HL-60/S4 treated with retinoic acid at 250 ng/mL for 4 days and 3 days (cell line): ENCODE measurements around the gene TTLL1.

ENCODE experiments used
- in situ Hi-C: fragments of 300-500 bp; cut with MboI; formaldehyde crosslinking; loops from 2 replicates; pipeline ENCODE4 v1.7.0; 2022; ENCODE audit warnings: low sequenced_read_pairs

Gene TTLL1

DNA sequence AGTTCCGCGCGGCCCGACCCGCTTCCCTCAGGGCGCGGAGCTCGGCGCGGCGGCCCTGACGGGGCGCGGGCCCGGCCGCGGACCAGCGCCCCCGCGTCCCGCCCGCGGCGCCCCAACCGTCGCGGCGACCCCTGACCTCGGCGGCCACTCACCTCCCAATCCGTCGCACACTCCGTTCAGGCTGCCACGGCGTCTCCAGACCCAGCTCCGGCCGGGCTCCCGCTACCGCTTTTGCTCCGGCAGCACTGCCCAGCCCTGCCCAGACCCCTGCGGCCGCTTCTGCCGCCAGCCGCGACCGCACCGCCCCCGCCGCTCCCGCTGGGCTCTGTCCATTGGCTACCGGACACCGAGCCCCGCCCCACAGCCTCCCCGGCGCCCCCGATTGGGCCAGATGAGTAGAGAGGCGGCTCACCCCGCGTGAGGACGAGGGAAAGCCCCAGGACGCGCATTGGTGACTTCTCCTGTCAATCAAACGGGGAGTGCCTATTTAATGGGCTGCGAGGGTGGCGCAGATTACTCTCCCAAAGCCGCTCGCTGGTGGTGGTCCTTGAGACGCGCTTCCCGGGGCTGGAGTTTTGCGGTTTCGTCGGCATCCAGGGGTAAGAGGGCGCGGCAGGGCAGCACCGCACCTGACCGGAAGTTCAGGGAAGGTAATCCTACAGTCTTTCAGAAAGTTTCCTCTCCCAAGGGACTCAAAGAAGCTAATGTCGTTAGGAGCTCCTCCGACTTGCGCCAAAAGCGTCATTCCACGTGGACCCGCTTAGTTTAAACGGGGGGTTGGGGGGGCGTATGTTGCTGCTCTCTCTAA is 74.1 kb downstream of the TTLL1 start, which contains the start of gene PACSIN2:
PACSIN2 (minus strand) TSS at position 281 of the 808 bp plus-strand sequence. CDS start 103,069 bp downstream, outside the sequence.
- in situ Hi-C loops: no loop called here

- in situ Hi-C loops: no loop called here
Observed at GRCh38 chr22:43014316-43014868, 74.8 kb downstream of the TTLL1 start.

- in situ Hi-C loops: no loop called here
Observed at GRCh38 chr22:43013355-43014315, 75.6 kb downstream of the TTLL1 start.

DNA sequence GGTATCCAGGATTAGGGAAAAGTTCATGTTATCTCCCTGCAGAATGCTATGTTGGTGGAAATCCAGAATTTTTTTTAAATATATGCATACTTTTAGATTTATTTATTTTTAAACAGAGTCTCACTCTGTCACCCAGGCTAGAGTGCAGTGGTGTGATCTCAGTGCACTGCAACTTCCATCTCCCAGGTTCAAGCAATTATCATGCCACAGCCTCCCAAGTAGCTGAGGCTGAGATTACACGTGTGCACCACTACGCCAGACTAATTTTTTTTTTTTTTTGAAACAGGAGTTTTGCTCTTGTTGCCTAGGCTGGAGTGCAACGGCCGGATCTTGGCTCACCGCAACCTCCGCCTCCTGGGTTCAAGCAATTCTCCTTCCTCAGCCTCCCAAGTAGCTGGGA is 76.8 kb downstream of the TTLL1 start:
- in situ Hi-C loops: no loop called here

DNA sequence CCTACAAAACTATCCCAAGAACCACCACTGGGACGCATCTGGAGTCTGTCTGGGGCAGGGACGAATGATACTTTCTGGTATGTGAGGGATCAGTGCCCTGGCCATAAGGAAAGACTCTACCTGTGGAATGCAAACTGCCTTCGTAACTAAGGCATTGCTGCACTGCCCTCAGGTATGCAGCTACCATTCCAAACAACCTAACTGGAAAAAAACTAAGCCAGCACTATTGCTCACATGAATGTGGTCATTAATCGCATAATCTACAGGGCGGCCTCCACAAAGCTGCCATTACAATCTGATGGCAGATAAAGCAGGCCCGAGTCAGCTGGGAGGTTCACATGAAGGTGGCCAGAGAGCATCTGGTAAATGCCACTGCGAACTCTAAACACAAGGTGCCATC is 78.1 kb downstream of the TTLL1 start:
- in situ Hi-C loops: no loop called here

DNA sequence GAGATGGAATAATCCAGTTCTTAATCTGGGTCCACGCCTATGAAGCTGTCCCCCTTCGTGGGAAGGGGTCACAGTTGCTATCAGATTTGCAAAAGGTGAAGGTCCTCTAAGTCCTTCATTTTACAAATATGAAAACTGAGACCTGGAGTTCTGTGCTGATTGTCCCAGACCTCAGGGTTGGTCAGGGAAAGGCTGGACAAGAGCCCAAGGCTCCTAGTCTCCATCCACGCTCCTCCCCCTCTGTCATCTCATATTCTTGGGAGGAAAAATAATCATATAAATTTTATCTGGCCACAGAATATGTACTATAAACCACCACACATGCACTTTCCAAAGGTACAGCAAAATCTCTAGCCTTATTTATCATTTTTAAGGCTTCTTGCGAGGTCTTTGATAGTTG is 79.7 kb downstream of the TTLL1 start:
- in situ Hi-C loops: no loop called here

GRCh38 chr22:43008921-43009320 is 80.3 kb downstream of the TTLL1 start:
- in situ Hi-C loops: no loop called here

- in situ Hi-C loops: no loop called here
Observed at GRCh38 chr22:43008509-43008908, 80.7 kb downstream of the TTLL1 start.

- in situ Hi-C loops: no loop called here
Observed at GRCh38 chr22:43007519-43008102, 81.6 kb downstream of the TTLL1 start.

- in situ Hi-C loops: no loop called here
Observed at GRCh38 chr22:43006753-43007152, 82.4 kb downstream of the TTLL1 start.

GRCh38 chr22:43006016-43006505 is 83.1 kb downstream of the TTLL1 start:
- in situ Hi-C loops: no loop called here

DNA sequence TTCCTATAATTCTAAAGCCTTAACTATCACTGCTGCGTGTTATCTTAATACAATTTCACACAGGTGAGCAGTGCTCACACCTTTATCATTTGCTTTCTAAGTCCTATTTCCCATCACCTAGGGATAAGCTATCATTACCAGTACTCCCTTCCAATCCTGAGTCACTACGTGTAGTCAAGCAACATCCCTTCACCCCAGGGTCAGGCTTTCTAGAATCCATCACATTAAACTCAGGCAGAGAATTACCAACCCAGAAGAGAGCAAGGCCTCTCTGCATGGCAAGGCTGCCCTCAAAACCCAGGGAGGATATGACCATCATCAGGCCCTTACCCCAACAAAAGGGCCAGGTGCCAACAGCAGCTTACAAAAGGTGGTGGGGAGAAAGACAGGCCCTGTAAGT is 84.1 kb downstream of the TTLL1 start:
- in situ Hi-C loops: no loop called here

DNA sequence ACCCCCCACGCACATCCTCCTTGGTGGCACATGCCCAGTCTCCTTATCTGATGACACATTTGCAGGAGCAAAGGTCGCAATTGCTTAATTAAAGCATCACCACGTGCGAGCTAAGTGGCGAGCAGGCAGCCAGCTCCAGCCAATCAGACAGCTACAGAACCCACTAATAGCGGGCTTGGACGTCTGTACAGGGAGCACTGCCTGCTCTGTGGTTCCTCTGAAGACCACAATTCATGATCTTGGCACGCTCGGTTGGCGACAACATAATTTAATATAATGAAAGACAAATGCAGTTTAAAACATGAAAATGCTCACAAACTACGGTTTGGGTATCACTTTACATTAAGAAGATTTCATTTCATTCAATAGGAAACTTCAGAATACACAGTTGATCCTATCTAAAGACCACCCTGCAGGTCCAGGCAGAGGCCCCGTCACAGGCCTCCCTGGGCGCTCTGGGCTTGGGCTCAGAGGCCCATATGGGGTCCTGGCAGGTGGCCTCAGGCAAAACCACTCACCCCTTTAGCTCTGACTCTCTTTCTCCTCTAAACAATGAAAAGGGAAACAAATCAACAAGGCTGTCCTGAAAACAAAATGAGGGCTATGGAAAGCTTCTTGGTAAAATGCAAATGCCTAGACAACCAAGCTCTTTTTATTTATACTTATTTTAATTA is 84.7 kb downstream of the TTLL1 start:
- in situ Hi-C loops: no loop called here

DNA sequence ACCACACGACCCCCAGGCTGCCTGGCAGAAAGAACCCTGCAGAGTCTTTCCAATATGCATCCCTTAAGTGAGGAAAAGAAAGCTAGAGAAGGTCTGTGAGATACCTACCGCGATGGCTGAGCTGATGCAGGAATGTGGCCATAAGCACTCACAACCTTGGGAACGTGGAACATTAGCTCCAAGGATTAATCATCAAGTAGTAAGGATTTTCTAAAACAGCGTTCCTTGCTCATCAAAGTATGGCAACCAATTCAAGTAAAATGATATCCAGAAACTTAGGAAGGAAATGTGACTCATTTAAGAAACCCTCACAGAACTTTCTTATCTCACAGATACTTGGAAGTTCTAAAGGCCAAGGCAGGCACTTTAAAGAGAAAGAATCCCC is 87.0 kb downstream of the TTLL1 start:
- in situ Hi-C loops: no loop called here

- in situ Hi-C loops: no loop called here
Observed at GRCh38 chr22:43001271-43002201, 87.7 kb downstream of the TTLL1 start.

DNA sequence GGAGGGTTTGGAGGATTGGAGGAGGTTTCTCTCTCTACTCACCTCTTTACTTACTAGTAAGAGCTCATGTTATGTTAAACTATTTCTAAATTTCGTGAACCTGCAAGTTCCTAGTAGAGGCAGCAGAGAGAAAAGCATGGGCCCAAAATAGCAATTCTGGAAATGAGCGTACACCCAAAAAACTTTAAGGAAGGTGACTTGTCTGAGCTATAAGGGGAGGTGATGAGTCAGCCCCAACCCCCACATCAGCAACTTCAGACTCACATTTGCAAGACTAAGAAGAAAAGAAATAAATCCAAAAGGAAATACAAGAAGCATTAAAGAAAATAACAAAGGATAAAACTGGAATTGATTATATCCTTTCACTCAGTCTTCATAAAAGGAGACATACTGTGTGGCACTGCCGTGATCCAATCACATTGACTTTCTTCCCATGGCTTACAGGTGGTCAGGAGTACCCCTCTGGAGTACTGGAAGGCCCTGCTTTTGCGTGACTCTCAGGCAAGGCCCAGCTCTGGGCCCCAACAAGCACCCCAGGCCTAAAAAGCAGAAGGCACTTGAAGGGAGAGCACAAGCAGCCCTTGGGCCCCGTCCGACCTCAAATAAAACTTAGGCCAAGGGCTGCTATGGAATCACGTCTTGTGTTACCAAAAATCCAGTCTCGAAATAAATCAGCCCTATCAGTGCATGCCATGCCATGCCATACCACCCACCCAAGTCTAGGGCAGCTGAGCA is 88.6 kb downstream of the TTLL1 start:
- in situ Hi-C loops: no loop called here

- in situ Hi-C loops: no loop called here
Observed at GRCh38 chr22:42997582-42998090, 91.6 kb downstream of the TTLL1 start.

GRCh38 chr22:42996646-42997365 is 92.4 kb downstream of the TTLL1 start:
- in situ Hi-C loops: no loop called here
